GM03348 (cell line): ENCODE measurements around the gene TANGO6.

ENCODE experiments used
- DNase-seq: peaks from one replicate; pipeline ENCODE4 v3.0.0; 2012; ENCODE audit warnings: low spot score

The TANGO6 gene

GRCh38 chr16:69100071-69100691, 256.9 kb downstream of the TANGO6 start:
- DNase-seq: no peak

GRCh38 chr16:69105501-69106361, 262.4 kb downstream of the TANGO6 start, which contains the start of gene HAS3:
Gene HAS3, plus strand, starts transcription at chr16:69105653. Its CDS starts 3,743 bp downstream, at chr16:69109396.
- DNase-seq: peak; percentile 85

- peak; percentile 33 for DNase-seq
Measured at GRCh38 chr16:69106491-69107315, 263.4 kb downstream of the TANGO6 start.

GRCh38 chr16:69107316-69107962, 264.1 kb downstream of the TANGO6 start:
- DNase-seq: peak; percentile 62

GRCh38 chr16:69108064-69108904, 265.0 kb downstream of the TANGO6 start:
- no peak for DNase-seq

- no peak for DNase-seq
Measured at GRCh38 chr16:69108905-69109252, 265.5 kb downstream of the TANGO6 start.

GRCh38 chr16:69109486-69110270, 266.3 kb downstream of the TANGO6 start:
- no peak for DNase-seq

GRCh38 chr16:69110406-69110805, 267.1 kb downstream of the TANGO6 start:
- no peak for DNase-seq

- DNase-seq: no peak
Measured at GRCh38 chr16:69111216-69111875, 268.0 kb downstream of the TANGO6 start.

GRCh38 chr16:69111876-69112230, 268.5 kb downstream of the TANGO6 start:
- DNase-seq: no peak

- DNase-seq: peak; percentile 80
Measured at GRCh38 chr16:69112285-69113129, 269.2 kb downstream of the TANGO6 start.

- DNase-seq: no peak
Measured at GRCh38 chr16:69113216-69113615, 269.9 kb downstream of the TANGO6 start.

- no peak for DNase-seq
Measured at GRCh38 chr16:69114346-69114975, 271.1 kb downstream of the TANGO6 start.

GRCh38 chr16:69114976-69115355, 271.6 kb downstream of the TANGO6 start:
- no peak for DNase-seq

GRCh38 chr16:69115361-69115760, 272.0 kb downstream of the TANGO6 start:
- DNase-seq: no peak

- no peak for DNase-seq
Measured at GRCh38 chr16:69115837-69116236, 272.5 kb downstream of the TANGO6 start.

- DNase-seq: no peak
Measured at GRCh38 chr16:69116256-69116875, 273.0 kb downstream of the TANGO6 start.

- DNase-seq: no peak
Measured at GRCh38 chr16:69116906-69117305, 273.6 kb downstream of the TANGO6 start.
